Right atrium auricular region (tissue), 2 donors: ENCODE data around the gene ZNF555. TPM values are rescaled to one million over a fixed set of nuclear protein-coding genes. Genes with fewer than 3 reads are reported as not detected.

ENCODE experiments used
- DNase-seq: peaks from one replicate; pipeline ENCODE4 v3.0.0-alpha.2; 2019; ENCODE audit warnings: low spot score
- H3K27ac ChIP-seq, 2 donors: fragments of 200-600 bp; sonication (generic); 1 replicate in 1 of 2; 2 replicates in 1 of 2; pipeline ENCODE4 v1.5.1; 2016 to 2019
- H3K27me3 ChIP-seq, 2 donors: fragments of 200-600 bp; sonication (generic); one replicate each; pipeline versions ENCODE4 v1.5.1 to v1.6.0; 2017 to 2019
- H3K36me3 ChIP-seq: fragments of 200-600 bp; sonication (generic); one replicate; pipeline ENCODE4 v1.5.1; 2016
- H3K4me1 ChIP-seq, 2 donors: fragments of 200-600 bp; sonication (generic); one replicate each; pipeline versions ENCODE4 v1.5.1 to v1.6.0; 2017 to 2019
- H3K4me3 ChIP-seq, 2 donors: fragments of 200-600 bp; sonication (generic); 1 replicate in 1 of 2; 2 replicates in 1 of 2; pipeline ENCODE4 v1.5.1; 2017 to 2019; ENCODE audit warnings: mild to moderate bottlenecking in 1 of 2, moderate library complexity in 1 of 2
- H3K9me3 ChIP-seq, 2 donors: fragments of 200-600 bp; sonication (generic); one replicate each; pipeline ENCODE4 v1.5.1; 2019
- CTCF ChIP-seq, 2 donors: fragments of 200-600 bp; sonication (generic); IDR thresholded peaks; one replicate each; pipeline ENCODE4 v1.5.1; 2019; ENCODE audit warnings: antibody characterized with exemption in 2 of 2
- total RNA-seq, 2 donors: library from RNA; depleted of rRNA; stranded (reverse); fragments of >200 nt; gene quantifications; one replicate each; pipeline ENCODE4 v1.1.0, GENCODE V29; 2016

ZNF555 gene
- total RNA-seq, 2 donors from 2014 or later, result 5.5 to 5.9 TPM

GRCh38 chr19:2827022-2827421, 14.3 kb upstream of the ZNF555 start:
- DNase-seq, result no peak
- Histone ChIP-seq H3K4me1 (no peaks in the 10 kb centered on the region), H3K27ac (no peak overlapping the region), H3K27me3 (no peaks in the 10 kb centered on the region), H3K36me3 (peaks cover 24% of the 10 kb centered on the region), H3K9me3 (peaks cover 2 to 25% of the 10 kb centered on the region in 2 donors), H3K4me3 (no peak overlapping the region)
- TF ChIP-seq CTCF (IDR thresholded peaks at IDR 0.05), result no peak

GRCh38 chr19:2827840-2828489, 13.3 kb upstream of the ZNF555 start:
- Histone ChIP-seq H3K4me3 (no peak overlapping the region), H3K27me3 (no peaks in the 10 kb centered on the region), H3K36me3 (peaks cover 33% of the 10 kb centered on the region), H3K9me3 (peaks cover 6 to 34% of the 10 kb centered on the region in 2 donors), H3K27ac (no peak overlapping the region), H3K4me1 (no peaks in the 10 kb centered on the region)
- TF ChIP-seq CTCF (IDR thresholded peaks at IDR 0.05), result no peak
- DNase-seq, result no peak

GRCh38 chr19:2834294-2834871, 6.9 kb upstream of the ZNF555 start:
- H3K4me3 ChIP-seq, result no peak overlapping the region
- no peak for DNase-seq
- no peak overlapping the region for H3K27ac ChIP-seq
- H3K4me1 ChIP-seq, result no peaks in the 10 kb centered on the region
- H3K27me3 ChIP-seq, result no peaks in the 10 kb centered on the region
- H3K9me3 ChIP-seq, result peaks cover 27 to 93% of the 10 kb centered on the region in 2 donors
- H3K36me3 ChIP-seq, result peaks cover 39% of the 10 kb centered on the region
- TF ChIP-seq CTCF (IDR thresholded peaks at IDR 0.05), result no peak

- no peak overlapping the region for H3K4me3 ChIP-seq
- TF ChIP-seq CTCF (IDR thresholded peaks at IDR 0.05), result no peak
- no peak for DNase-seq
- H3K9me3 ChIP-seq, result peaks cover 21 to 64% of the 10 kb centered on the region in 2 donors
- no peak overlapping the region for H3K27ac ChIP-seq
- H3K36me3 ChIP-seq, result peaks cover 34% of the 10 kb centered on the region
- no peaks in the 10 kb centered on the region for H3K27me3 ChIP-seq
- H3K4me1 ChIP-seq, result peaks cover 0 to 5% of the 10 kb centered on the region in 2 donors
Measured at GRCh38 chr19:2837430-2837829, 3.8 kb upstream of the ZNF555 start.

- DNase-seq, result no peak
Measured at GRCh38 chr19:2841855-2842574, 740 bp downstream of the ZNF555 start.

More at GRCh38 chr19:2841855-2842574, 740 bp downstream of the ZNF555 start:
- Histone ChIP-seq H3K9me3 (peaks cover 0 to 18% of the 10 kb centered on the region in 2 donors), H3K27ac (peak overlapping the region; percentile 93 to 96), H3K27me3 (no peaks in the 10 kb centered on the region), H3K4me3 (peak overlapping the region; percentile 72 to 83), H3K4me1 (peaks cover 0 to 19% of the 10 kb centered on the region in 2 donors), H3K36me3 (peaks cover 7% of the 10 kb centered on the region)
- no peak for TF ChIP-seq CTCF (IDR thresholded peaks at IDR 0.05)
